K562 (cell line): Measurements from ENCODE around the gene MLANA. TPM values are rescaled to one million over a fixed set of nuclear protein-coding genes. Genes with fewer than 3 reads are reported as not detected.

Experiments used
- ATF1 ChIP-seq, 2 experiments: fragments of 450-650 bp in 1 of 2; IDR thresholded peaks; 2 replicates each; pipeline ENCODE4 v1.6.1; 2016; ENCODE audit warnings: missing compliant biosample characterization in 1 of 2, missing genetic modification characterization in 1 of 2
- CTCFL ChIP-seq: IDR thresholded peaks from 2 replicates; pipeline ENCODE4 v1.6.1; 2011; ENCODE audit warnings: borderline replicate concordance, low read depth, mild to moderate bottlenecking, moderate library complexity, low read length; ENCODE audit not compliant: insufficient read depth, poor library complexity, severe bottlenecking
- MCM3 ChIP-seq: fragments of 450-650 bp; IDR thresholded peaks from 2 replicates; pipeline ENCODE4 v1.6.1; 2016
- MGA ChIP-seq: fragments of 450-650 bp; IDR thresholded peaks from 2 replicates; pipeline ENCODE4 v1.6.1; 2016; ENCODE audit warnings: mild to moderate bottlenecking, moderate library complexity
- SMAD4 ChIP-seq: fragments of 250-450 bp; sonication (Bioruptor Pico); conservative IDR thresholded peaks from 2 replicates; pipeline ENCODE4 v1.8.0; 2021; ENCODE audit warnings: inconsistent platforms, mild to moderate bottlenecking, moderate library complexity
- SMC3 ChIP-seq: conservative IDR thresholded peaks from 2 replicates; pipeline ENCODE4 v1.6.1; 2011; ENCODE audit warnings: low read depth, low read length, improper control_type of control experiment; ENCODE audit not compliant: insufficient read depth
- ZNF592 ChIP-seq: fragments of 450-650 bp; IDR thresholded peaks from 2 replicates; pipeline ENCODE4 v1.6.1; 2017; ENCODE audit warnings: antibody characterized with exemption, mild to moderate bottlenecking
- polyA plus RNA-seq, 8 experiments: library from polyadenylated mRNA; depleted of rRNA in 4 of 8; stranded (reverse) in 5 of 8; unstranded in 3 of 8; fragments of >200 nt; fragmentation: Nextera tagmentation in 2 of 8; fragmentation: Illumina TruSeq in 1 of 8; extraction: Ambion mirVana in 2 of 8; extraction: Trizol in 1 of 8; gene quantifications; 2 replicates each; pipeline versions ENCODE4 v1.2.1 to v1.2.3, GENCODE V29; 2011 to 2014; ENCODE audit warnings: inconsistent platforms in 1 of 8, missing spikeins in 1 of 8
- total RNA-seq, 7 experiments: library from RNA; depleted of rRNA in 6 of 7; stranded (reverse); fragments of >200 nt in 6 of 7; fragmentation: Illumina TruSeq in 2 of 7; extraction: Trizol in 2 of 7; gene quantifications; 2 replicates each; pipeline versions ENCODE4 v1.2.1 to v1.2.3, GENCODE V29; 2011 to 2021; ENCODE audit warnings: low replicate concordance in 1 of 7

MLANA gene
- total and polyA plus RNA-seq, 9 of the 15 experiments (the other 6 are each of a cell fraction or from before 2014, with no cell fraction given): not detected

- peak; percentile 87 for TF ChIP-seq MGA
- peak; percentile 93 for TF ChIP-seq ZNF592
- no peak for TF ChIP-seq ATF1 (CRISPR knock-in tag; IDR thresholded peaks at IDR 0.05)
- 0 out of 2 replicates have a peak, but pooled peaks have one; percentile 14 for TF ChIP-seq ATF1 (tag; IDR thresholded peaks at IDR 0.05)
- no peak for TF ChIP-seq MCM3
- TF ChIP-seq SMC3: 0 out of 2 replicates have a peak, but pooled peaks have one; percentile 37
- peak; percentile 55 for TF ChIP-seq CTCFL
- TF ChIP-seq SMAD4: 0 out of 2 replicates have a peak, but pooled peaks have one; percentile 38
These were observed 21.2 kb upstream of the MLANA start (continued) for GRCh38 chr9:5869315-5870019.
